OCI-LY3 (cell line): ENCODE measurements around the gene ZNF765.
A peak's percentile ranks its signal among the peaks of the same experiment; 100 is the strongest.
"Not testable (repeated sequence)": the region's sequence is repeated elsewhere in the genome, so short reads cannot be mapped to it uniquely, and the experiment has no call there.

Source experiments
- H2AFZ ChIP-seq: fragments of 200-600, 300-600 bp; shearing (Covaris generic); 2 replicates; pipeline ENCODE4 v1.6.0; 2014; ENCODE audit warnings: antibody characterized with exemption, low read depth, low read length
- H3K27ac ChIP-seq: fragments of 200-600, 300-600 bp; sonication (generic); 2 replicates; pipeline ENCODE4 v1.5.1; 2014; ENCODE audit warnings: mild to moderate bottlenecking, low read length, moderate library complexity, mixed read lengths
- H3K27me3 ChIP-seq: fragments of 200-600, 300-600 bp; sonication (generic); 2 replicates; pipeline ENCODE4 v1.6.1; 2014; ENCODE audit warnings: low read depth, low read length, mixed read lengths
- H3K36me3 ChIP-seq: fragments of 200-600, 300-600 bp; sonication (generic); replicated peaks from 2 replicates; pipeline ENCODE3; 2014; ENCODE audit warnings: low read depth, low read length, mixed read lengths
- H3K4me1 ChIP-seq: fragments of 300-600, 200-600 bp; sonication (generic); 2 replicates; pipeline ENCODE4 v1.6.1; 2014; ENCODE audit warnings: low read length, mixed read lengths
- H3K4me2 ChIP-seq: fragments of 200-600, 300-600 bp; sonication (generic); 2 replicates; pipeline ENCODE4 v1.6.1; 2014; ENCODE audit warnings: low read length, mixed read lengths
- H3K4me3 ChIP-seq: fragments of 300-600, 200-600 bp; sonication (generic); 2 replicates; pipeline ENCODE4 v1.5.1; 2014; ENCODE audit warnings: antibody characterized with exemption, mild to moderate bottlenecking, low read length, moderate library complexity
- H3K79me2 ChIP-seq: fragments of 300-600, 200-600 bp; shearing (Covaris generic); 2 replicates; pipeline ENCODE4 v1.6.1; 2014; ENCODE audit warnings: mild to moderate bottlenecking, low read length, mixed read lengths
- H3K9ac ChIP-seq: fragments of 300-600, 200-600 bp; shearing (Covaris generic); 2 replicates; pipeline ENCODE4 v1.6.0; 2014; ENCODE audit warnings: mild to moderate bottlenecking, low read length, moderate library complexity
- H3K9me3 ChIP-seq: fragments of 200-600, 300-600 bp; shearing (Covaris generic); 2 replicates; pipeline ENCODE4 v1.6.1; 2014; ENCODE audit warnings: low read length, mixed read lengths; ENCODE audit not compliant: insufficient read depth
- H4K20me1 ChIP-seq: fragments of 200-600, 300-600 bp; sonication (generic); 2 replicates; pipeline ENCODE4 v1.6.1; 2016; ENCODE audit warnings: low read length, mixed read lengths; ENCODE audit not compliant: insufficient read depth
- CTCF ChIP-seq: fragments of 200-600, 300-600 bp; sonication (generic); IDR thresholded peaks from 2 replicates; pipeline ENCODE4 v1.5.1; 2014; ENCODE audit warnings: antibody characterized with exemption, low read length, low read depth
- EZH2phosphoT487 ChIP-seq: fragments of 200-600 bp; shearing (Covaris generic); IDR thresholded peaks from 2 replicates; pipeline ENCODE4 v1.6.1; 2018; ENCODE audit warnings: antibody characterized with exemption, mixed run types, low read depth

Gene ZNF765

GRCh38 chr19:53396525-53396868 lies 1.5 kb downstream of the ZNF765 start:
- no peak overlapping the region for H3K27ac ChIP-seq
- no peaks in the 10 kb centered on the region for H3K27me3 ChIP-seq
- no peak overlapping the region for H3K9ac ChIP-seq
- peaks cover 31% of the 10 kb centered on the region for H3K36me3 ChIP-seq
- H4K20me1 ChIP-seq, result no peaks in the 10 kb centered on the region
- no peaks in the 10 kb centered on the region for H3K4me1 ChIP-seq
- H3K9me3 ChIP-seq, result peaks cover 4% of the 10 kb centered on the region; the same call in 1 of the 2 replicates
- H3K4me3 ChIP-seq, result peak overlapping the region; percentile 86
- no peak overlapping the region for H2AFZ ChIP-seq
- peak overlapping the region; percentile 81; the same call in 1 of the 2 replicates for H3K4me2 ChIP-seq
- TF ChIP-seq EZH2phosphoT487 (no peak), CTCF (no peak)
- H3K79me2 ChIP-seq, result peaks cover 18% of the 10 kb centered on the region

DNA sequence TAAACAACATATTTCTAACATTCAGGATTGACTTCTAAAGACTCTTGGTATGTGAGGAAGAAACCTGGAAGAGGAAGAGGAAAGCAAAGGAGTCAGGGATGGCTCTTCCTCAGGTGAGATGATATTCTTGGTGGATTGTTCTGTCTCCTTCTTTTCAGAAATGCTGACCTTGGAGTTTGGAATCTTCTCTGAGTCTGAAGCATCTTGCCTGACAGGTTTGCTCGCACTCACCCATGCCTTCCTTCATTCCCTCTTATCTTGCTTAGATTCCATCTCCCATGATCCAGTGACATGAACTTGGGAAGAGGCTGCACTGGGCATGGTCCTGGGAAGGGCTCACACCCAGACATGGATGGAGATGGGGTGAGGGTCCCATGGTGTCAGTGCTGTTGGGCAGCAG lies 3.0 kb downstream of the ZNF765 start:
- not testable (repeated sequence) for H3K27me3 ChIP-seq, H2AFZ ChIP-seq, H3K4me2 ChIP-seq, H3K9ac ChIP-seq, H3K4me1 ChIP-seq, H3K4me3 ChIP-seq, H3K27ac ChIP-seq, H4K20me1 ChIP-seq, H3K9me3 ChIP-seq
- peaks cover 18% of the 10 kb centered on the region for H3K79me2 ChIP-seq
- H3K36me3 ChIP-seq, result peaks cover 43% of the 10 kb centered on the region

DNA sequence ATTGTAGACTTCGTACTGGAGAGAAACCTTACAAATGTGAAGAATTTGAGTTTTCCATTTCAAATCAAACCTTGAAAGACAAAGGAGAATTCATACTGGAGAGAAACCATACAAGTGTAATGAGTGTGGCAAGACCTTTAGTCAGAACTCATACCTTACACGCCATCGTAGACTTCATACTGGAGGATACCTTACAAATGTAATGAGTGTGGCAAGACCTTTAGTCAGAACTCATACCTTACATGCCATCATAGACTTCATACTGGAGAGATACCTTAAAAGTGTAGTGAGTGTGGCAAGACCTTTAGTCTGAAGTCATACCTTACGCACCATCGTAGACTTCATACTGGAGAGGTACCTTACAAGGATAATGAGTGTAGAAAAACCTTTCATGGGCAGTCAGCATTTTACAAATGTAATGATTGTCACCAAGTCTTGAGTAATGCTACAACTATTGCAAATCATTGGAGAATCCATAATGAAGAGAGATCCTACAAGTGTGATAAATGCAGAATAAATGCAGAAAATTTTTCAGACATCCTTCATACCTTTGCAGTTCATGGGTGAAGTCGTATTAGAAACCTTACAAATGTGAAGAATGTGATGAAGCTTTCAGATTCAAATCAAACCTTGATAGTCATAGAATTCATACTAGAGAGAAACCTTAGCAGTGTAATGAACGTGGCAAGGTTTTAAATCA lies 14.7 kb downstream of the ZNF765 start:
- Histone ChIP-seq H2AFZ (no peak overlapping the region), H4K20me1 (no peaks in the 10 kb centered on the region), H3K36me3 (peaks cover 70% of the 10 kb centered on the region), H3K4me1 (no peaks in the 10 kb centered on the region), H3K9ac (no peak overlapping the region), H3K27ac (no peak overlapping the region), H3K79me2 (no peaks in the 10 kb centered on the region), H3K4me3 (no peak overlapping the region), H3K9me3 (peaks cover 51% of the 10 kb centered on the region), H3K4me2 (no peak overlapping the region), H3K27me3 (no peaks in the 10 kb centered on the region)
- TF ChIP-seq CTCF, result no peak
- TF ChIP-seq EZH2phosphoT487, result no peak

DNA sequence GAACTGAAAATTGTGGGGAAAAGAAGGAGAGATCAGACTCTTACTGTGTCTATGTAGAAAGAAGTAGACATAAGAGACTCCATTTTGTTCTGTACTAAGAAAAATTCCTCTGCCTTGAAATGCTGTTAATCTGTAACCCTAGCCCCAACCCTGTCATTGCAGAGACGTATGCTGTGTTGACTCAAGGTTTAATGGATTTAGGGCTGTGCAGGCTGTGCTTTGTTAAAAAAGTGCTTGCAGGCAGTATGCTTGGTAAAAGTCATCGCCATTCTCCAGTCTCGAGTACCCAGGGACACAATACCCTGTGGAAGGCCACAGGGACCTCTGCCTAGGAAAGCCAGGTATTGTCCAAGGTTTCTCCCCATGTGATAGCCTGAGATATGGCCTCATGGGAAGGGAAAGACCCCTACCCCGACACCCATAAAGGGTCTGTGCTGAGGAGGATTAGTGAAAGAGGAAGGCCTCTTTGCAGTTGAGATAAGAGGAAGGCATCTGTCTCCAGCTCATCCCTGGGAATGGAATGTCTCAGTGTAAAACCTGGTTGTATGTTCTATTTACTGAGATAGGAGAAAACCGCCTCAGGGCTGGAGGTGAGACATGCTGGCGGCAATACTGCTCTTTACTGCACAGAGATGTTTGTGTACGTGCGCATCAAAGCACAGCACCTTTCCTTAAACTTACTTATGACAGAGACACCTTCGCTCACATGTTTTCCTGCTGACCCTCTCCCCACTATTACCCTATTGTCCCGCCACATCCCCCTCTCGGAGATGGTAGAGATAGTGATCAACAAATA lies 25.8 kb downstream of the ZNF765 start:
- H3K27ac ChIP-seq, H3K36me3 ChIP-seq, H3K27me3 ChIP-seq, H3K79me2 ChIP-seq, H3K9ac ChIP-seq, H3K9me3 ChIP-seq, H2AFZ ChIP-seq, H4K20me1 ChIP-seq, H3K4me3 ChIP-seq, H3K4me2 ChIP-seq, H3K4me1 ChIP-seq: not testable (repeated sequence)

DNA sequence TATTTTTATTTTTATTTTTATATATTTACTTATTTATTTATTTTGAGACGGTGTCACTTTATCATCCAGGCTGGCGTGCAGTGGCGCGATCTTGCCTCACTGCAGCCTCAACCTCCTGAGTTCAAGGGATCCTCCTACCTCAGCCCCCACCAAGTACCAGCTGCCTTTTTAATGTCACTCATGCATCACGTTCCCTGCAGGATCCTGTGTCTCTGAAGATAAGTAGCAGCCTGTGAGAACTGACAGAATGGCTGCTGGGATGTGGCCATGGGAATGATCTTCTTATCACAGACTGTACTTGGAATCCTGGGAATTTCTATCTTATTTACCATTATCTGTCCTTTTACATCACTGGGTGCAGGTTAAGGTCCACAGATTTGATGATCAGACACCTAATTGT lies 27.6 kb downstream of the ZNF765 start:
- Histone ChIP-seq H3K9ac (no peak overlapping the region), H3K27ac (no peak overlapping the region), H3K9me3 (0 out of 2 replicates have a peak, but pooled peaks cover 3% of the 10 kb centered on the region), H2AFZ (no peak overlapping the region), H3K79me2 (no peaks in the 10 kb centered on the region), H4K20me1 (no peaks in the 10 kb centered on the region), H3K27me3 (no peaks in the 10 kb centered on the region), H3K4me1 (no peaks in the 10 kb centered on the region), H3K4me3 (no peak overlapping the region), H3K36me3 (peaks cover 3% of the 10 kb centered on the region), H3K4me2 (no peak overlapping the region)
- TF ChIP-seq EZH2phosphoT487, result no peak
- no peak for TF ChIP-seq CTCF

DNA sequence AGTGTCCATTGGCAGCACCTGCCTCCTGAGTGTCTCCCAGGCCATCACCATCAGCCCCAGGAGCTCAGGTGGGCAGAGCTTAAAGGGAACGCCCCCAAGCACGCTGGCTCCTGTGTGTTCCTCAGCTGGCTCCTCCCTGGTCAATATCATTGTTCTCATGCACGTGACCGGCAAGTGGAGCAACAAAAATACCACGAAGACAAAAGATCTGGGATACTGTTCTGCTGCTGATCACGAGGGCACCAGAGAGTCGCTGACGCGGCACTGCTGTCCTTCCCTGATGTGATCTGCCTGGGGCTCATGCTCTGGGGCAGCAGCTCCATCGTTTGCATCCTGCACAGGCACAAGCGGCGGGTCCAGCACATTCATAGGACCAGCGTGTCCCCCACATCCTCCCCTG lies 28.1 kb downstream of the ZNF765 start:
- H3K9me3 ChIP-seq, H3K4me1 ChIP-seq, H3K27ac ChIP-seq, H3K9ac ChIP-seq, H3K4me3 ChIP-seq, H3K79me2 ChIP-seq, H2AFZ ChIP-seq, H3K4me2 ChIP-seq, H3K27me3 ChIP-seq, H3K36me3 ChIP-seq, H4K20me1 ChIP-seq: not testable (repeated sequence)

- H3K4me2 ChIP-seq, H2AFZ ChIP-seq, H3K36me3 ChIP-seq, H3K4me3 ChIP-seq, H4K20me1 ChIP-seq, H3K27me3 ChIP-seq, H3K4me1 ChIP-seq, H3K9me3 ChIP-seq, H3K79me2 ChIP-seq, H3K9ac ChIP-seq, H3K27ac ChIP-seq: not testable (repeated sequence)
Measured at GRCh38 chr19:53423680-53424079, 28.7 kb downstream of the ZNF765 start.
